OCI-LY1 (cell line): Measurements from ENCODE around the gene ANKRD39.

Experiments
- H2AFZ ChIP-seq: fragments of 200-600 bp; sonication (generic), shearing (Covaris generic); 2 replicates; pipeline ENCODE4 v1.6.0; 2014; ENCODE audit warnings: antibody characterized with exemption, mild to moderate bottlenecking, low read length
- H3F3A ChIP-seq: fragments of 200-600 bp; sonication (generic), shearing (Covaris generic); 2 replicates; pipeline ENCODE4 v1.6.0; 2014; ENCODE audit warnings: mild to moderate bottlenecking, antibody characterized with exemption, low read length, moderate library complexity; ENCODE audit not compliant: insufficient read depth
- H3K27ac ChIP-seq: fragments of 200-600 bp; sonication (generic); 2 replicates; pipeline ENCODE4 v1.5.1; 2014; ENCODE audit warnings: low read length, mixed run types, mild to moderate bottlenecking, low read depth; ENCODE audit not compliant: poor library complexity, severe bottlenecking
- H3K27me3 ChIP-seq: fragments of 200-600 bp; sonication (generic); 2 replicates; pipeline ENCODE4 v1.6.0; 2014; ENCODE audit warnings: antibody characterized with exemption, mild to moderate bottlenecking, low read length, moderate library complexity; ENCODE audit not compliant: insufficient read depth
- H3K36me3 ChIP-seq: fragments of 200-600 bp; sonication (generic); 2 replicates; pipeline ENCODE4 v1.6.1; 2014; ENCODE audit warnings: mild to moderate bottlenecking, antibody characterized with exemption, low read length, moderate library complexity, mixed read lengths; ENCODE audit not compliant: insufficient read depth
- H3K4me1 ChIP-seq: fragments of 200-600 bp; sonication (generic); 2 replicates; pipeline ENCODE4 v1.5.1; 2014; ENCODE audit warnings: mild to moderate bottlenecking, low read length, moderate library complexity; ENCODE audit not compliant: insufficient read depth, severe bottlenecking
- H3K4me2 ChIP-seq: fragments of 200-600 bp; sonication (generic), shearing (Covaris generic); 2 replicates; pipeline ENCODE4 v1.6.1; 2014; ENCODE audit warnings: low read length
- H3K4me3 ChIP-seq: fragments of 200-600 bp; sonication (generic); 2 replicates; pipeline ENCODE4 v1.5.1; 2014; ENCODE audit warnings: low read length, low read depth, mild to moderate bottlenecking, mixed read lengths; ENCODE audit not compliant: poor library complexity, severe bottlenecking
- H3K79me2 ChIP-seq: fragments of 200-600 bp; shearing (Covaris generic); 2 replicates; pipeline ENCODE4 v1.6.1; 2016; ENCODE audit warnings: mixed run types, low read length, mixed read lengths; ENCODE audit not compliant: insufficient read depth
- H3K9ac ChIP-seq: fragments of 200-600 bp; sonication (generic), shearing (Covaris generic); 2 replicates; pipeline ENCODE4 v1.6.1; 2014; ENCODE audit warnings: mild to moderate bottlenecking, low read length, mixed read lengths
- H3K9me2 ChIP-seq: fragments of 200-600 bp; sonication (generic), shearing (Covaris generic); 2 replicates; pipeline ENCODE4 v1.6.1; 2014; ENCODE audit warnings: low read depth, mild to moderate bottlenecking, low read length, mixed read lengths
- H3K9me3 ChIP-seq: fragments of 200-600 bp; shearing (Covaris generic); 2 replicates; pipeline ENCODE4 v1.6.1; 2014; ENCODE audit warnings: low read length, mixed read lengths
- H4K20me1 ChIP-seq: fragments of 200-600 bp; sonication (generic), shearing (Covaris generic); 2 replicates; pipeline ENCODE4 v1.6.0; 2016; ENCODE audit warnings: mild to moderate bottlenecking, low read length; ENCODE audit not compliant: insufficient read depth
- EZH2 ChIP-seq: fragments of 200-600 bp; sonication (generic), shearing (Covaris generic); IDR thresholded peaks from 2 replicates; pipeline ENCODE4 v1.8.0; 2017; ENCODE audit warnings: borderline replicate concordance, mixed run types, mild to moderate bottlenecking, antibody characterized with exemption, low read length, moderate library complexity, mixed read lengths
- TF ChIP-seq, protein P1 (sequence below): fragments of 200-600 bp; sonication (generic), shearing (Covaris generic); IDR thresholded peaks from 2 replicates; pipeline ENCODE4 v1.5.1; 2017; ENCODE audit warnings: mild to moderate bottlenecking, antibody characterized with exemption, low read length, moderate library complexity, mixed read lengths

The ANKRD39 gene

DNA sequence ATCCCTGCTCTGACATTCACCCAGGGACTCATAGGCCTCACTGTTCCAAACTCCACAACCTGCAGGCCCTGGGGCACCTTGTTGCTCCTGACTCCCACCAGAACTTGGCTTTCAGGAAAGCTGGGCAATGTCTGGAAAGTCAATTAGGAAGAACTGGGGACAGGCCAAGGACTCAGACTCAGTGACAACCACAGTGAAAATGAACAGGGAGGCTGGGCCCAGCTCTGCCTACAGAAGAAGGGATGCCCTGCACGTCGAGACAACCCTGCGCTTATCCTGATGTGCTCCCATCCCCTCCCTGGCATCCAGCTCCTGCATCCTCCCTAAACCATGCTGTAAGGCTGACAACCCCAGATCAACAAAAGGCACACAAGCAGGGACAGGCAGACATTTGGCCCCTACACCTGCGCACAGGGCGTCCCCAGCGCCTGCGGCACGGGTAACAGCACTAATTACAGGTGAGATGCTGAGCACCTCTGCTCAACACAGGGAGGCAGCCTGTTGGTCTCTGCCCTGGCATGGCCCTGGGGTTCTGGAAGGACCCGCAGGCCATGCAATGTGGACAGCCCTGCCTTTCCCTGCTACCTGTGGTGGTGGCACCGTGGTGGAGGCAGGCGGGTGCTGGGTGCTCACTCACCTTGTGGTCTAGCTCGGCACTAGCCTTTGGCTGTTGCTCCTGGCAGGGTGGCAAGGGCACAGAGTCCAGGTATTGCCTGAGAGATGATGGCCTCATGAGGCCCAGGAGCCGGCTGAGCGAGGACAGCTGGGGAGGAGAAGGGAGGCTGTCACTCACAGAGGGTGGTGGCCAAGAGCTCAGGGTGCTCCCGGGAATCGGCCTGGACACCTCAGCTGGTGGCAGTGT is 35.7 kb upstream of the ANKRD39 start:
- no peaks in the 10 kb centered on the region for H3K9me2 ChIP-seq
- H3K27ac ChIP-seq, result no peak overlapping the region
- no peaks in the 10 kb centered on the region for H3K4me1 ChIP-seq
- TF ChIP-seq, protein P1, sequence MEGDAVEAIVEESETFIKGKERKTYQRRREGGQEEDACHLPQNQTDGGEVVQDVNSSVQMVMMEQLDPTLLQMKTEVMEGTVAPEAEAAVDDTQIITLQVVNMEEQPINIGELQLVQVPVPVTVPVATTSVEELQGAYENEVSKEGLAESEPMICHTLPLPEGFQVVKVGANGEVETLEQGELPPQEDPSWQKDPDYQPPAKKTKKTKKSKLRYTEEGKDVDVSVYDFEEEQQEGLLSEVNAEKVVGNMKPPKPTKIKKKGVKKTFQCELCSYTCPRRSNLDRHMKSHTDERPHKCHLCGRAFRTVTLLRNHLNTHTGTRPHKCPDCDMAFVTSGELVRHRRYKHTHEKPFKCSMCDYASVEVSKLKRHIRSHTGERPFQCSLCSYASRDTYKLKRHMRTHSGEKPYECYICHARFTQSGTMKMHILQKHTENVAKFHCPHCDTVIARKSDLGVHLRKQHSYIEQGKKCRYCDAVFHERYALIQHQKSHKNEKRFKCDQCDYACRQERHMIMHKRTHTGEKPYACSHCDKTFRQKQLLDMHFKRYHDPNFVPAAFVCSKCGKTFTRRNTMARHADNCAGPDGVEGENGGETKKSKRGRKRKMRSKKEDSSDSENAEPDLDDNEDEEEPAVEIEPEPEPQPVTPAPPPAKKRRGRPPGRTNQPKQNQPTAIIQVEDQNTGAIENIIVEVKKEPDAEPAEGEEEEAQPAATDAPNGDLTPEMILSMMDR, result no peak
- TF ChIP-seq EZH2, result no peak
- no peaks in the 10 kb centered on the region for H3K27me3 ChIP-seq
- no peak overlapping the region for H3K4me3 ChIP-seq
- H3K36me3 ChIP-seq, result no peaks in the 10 kb centered on the region
- H3F3A ChIP-seq, result no peaks in the 10 kb centered on the region
- H3K4me2 ChIP-seq, result no peak overlapping the region
- H3K79me2 ChIP-seq, result no peaks in the 10 kb centered on the region
- no peak overlapping the region for H3K9ac ChIP-seq
- H4K20me1 ChIP-seq, result no peaks in the 10 kb centered on the region
- H3K9me3 ChIP-seq, result no peaks in the 10 kb centered on the region
- no peak overlapping the region for H2AFZ ChIP-seq

- no peak overlapping the region for H3K9ac ChIP-seq
- no peak overlapping the region for H3K27ac ChIP-seq
- no peaks in the 10 kb centered on the region for H3F3A ChIP-seq
- H3K9me2 ChIP-seq, result no peaks in the 10 kb centered on the region
- no peak overlapping the region for H2AFZ ChIP-seq
- H3K4me1 ChIP-seq, result no peaks in the 10 kb centered on the region
- no peaks in the 10 kb centered on the region for H3K9me3 ChIP-seq
- no peaks in the 10 kb centered on the region for H4K20me1 ChIP-seq
- no peak overlapping the region for H3K4me2 ChIP-seq
- no peaks in the 10 kb centered on the region for H3K27me3 ChIP-seq
- H3K36me3 ChIP-seq, result no peaks in the 10 kb centered on the region
- H3K4me3 ChIP-seq, result no peak overlapping the region
- TF ChIP-seq, protein P1, result no peak
- no peak for TF ChIP-seq EZH2
- H3K79me2 ChIP-seq, result no peaks in the 10 kb centered on the region
These were observed 33.9 kb upstream of the ANKRD39 start for GRCh38 chr2:96891591-96892333.

DNA sequence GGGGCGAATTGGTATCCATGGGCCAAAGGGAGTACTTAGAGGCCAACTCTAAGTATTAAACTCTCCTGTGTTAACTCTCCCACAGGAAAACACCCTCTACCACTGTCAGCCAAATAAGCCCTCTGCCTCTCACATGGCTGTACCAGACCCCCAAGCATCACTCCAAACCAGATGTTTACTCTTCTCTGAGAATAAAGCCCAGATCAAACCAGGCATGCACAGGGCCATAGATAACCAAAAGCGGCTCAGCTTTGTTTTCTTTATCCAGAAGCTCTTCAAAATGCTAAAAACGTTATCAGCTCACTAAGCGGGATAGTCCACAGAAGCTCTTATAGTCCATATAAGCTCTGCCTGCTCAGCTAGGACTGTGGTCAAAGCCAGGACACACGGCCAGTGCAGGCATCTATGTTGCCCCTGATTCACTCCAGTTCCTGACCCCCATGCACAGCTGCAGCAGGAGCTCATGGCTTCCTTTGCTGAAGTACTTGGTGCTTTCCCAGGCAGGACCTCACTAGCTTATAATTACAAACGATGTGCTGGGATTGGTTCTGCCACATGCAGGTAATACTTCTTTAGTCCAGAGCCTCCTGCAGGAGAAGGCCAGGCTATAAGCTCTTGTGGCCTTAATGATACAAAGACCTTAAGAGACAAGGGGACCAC is 33.0 kb upstream of the ANKRD39 start:
- Histone ChIP-seq H3K9me2 (no peaks in the 10 kb centered on the region), H3F3A (no peaks in the 10 kb centered on the region), H3K4me1 (no peaks in the 10 kb centered on the region), H4K20me1 (no peaks in the 10 kb centered on the region), H3K4me3 (no peak overlapping the region), H3K79me2 (no peaks in the 10 kb centered on the region), H3K9ac (no peak overlapping the region), H2AFZ (no peak overlapping the region), H3K36me3 (no peaks in the 10 kb centered on the region), H3K27ac (no peak overlapping the region), H3K27me3 (no peaks in the 10 kb centered on the region), H3K9me3 (no peaks in the 10 kb centered on the region), H3K4me2 (no peak overlapping the region)
- TF ChIP-seq EZH2, result no peak
- TF ChIP-seq, protein P1, result no peak
